ENCODE data around the gene CATSPER3. TPM values are rescaled to one million over a fixed set of nuclear protein-coding genes. Genes with fewer than 3 reads are reported as not detected.

Gene CATSPER3
- total RNA-seq, 1 experiment from 2014 or later, result 0.57 TPM

DNA sequence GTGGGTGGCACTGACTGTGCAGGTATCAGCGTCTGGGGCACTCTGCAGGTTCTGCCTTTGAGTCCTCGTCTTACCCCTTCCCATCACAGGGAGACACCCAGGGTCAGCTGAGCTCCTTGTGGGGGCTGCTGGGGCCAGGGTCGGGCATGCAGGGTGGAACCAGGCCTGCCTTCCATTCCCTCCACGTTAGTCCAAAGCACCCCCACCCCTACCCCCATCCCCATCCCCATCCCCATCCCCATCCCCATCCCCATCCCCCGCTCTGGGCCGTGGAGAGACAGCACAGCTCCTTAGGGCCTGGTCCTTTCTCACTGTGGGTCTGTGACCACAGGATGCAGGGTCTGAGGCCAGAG, 67.9 kb downstream of the CATSPER3 start:
- no peak overlapping the region for H2AFZ ChIP-seq
- no peak overlapping the region for H3K27ac ChIP-seq
- H3K4me3 ChIP-seq, result no peak overlapping the region
- no peak overlapping the region for H3K4me2 ChIP-seq
- peaks cover 30% of the 10 kb centered on the region for H3K79me2 ChIP-seq (ENCODE audit: low read depth)
- peaks cover 5% of the 10 kb centered on the region; the same call in 1 of the 2 replicates for H3F3A ChIP-seq (ENCODE audit: insufficient read depth, low read depth)
- no peaks in the 10 kb centered on the region for H3K9me2 ChIP-seq (ENCODE audit: insufficient read depth)
- H3K4me1 ChIP-seq (replicated peaks; ENCODE audit: insufficient read depth), result peaks cover 17% of the 10 kb centered on the region
- TF ChIP-seq, protein P1, sequence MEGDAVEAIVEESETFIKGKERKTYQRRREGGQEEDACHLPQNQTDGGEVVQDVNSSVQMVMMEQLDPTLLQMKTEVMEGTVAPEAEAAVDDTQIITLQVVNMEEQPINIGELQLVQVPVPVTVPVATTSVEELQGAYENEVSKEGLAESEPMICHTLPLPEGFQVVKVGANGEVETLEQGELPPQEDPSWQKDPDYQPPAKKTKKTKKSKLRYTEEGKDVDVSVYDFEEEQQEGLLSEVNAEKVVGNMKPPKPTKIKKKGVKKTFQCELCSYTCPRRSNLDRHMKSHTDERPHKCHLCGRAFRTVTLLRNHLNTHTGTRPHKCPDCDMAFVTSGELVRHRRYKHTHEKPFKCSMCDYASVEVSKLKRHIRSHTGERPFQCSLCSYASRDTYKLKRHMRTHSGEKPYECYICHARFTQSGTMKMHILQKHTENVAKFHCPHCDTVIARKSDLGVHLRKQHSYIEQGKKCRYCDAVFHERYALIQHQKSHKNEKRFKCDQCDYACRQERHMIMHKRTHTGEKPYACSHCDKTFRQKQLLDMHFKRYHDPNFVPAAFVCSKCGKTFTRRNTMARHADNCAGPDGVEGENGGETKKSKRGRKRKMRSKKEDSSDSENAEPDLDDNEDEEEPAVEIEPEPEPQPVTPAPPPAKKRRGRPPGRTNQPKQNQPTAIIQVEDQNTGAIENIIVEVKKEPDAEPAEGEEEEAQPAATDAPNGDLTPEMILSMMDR (conservative IDR thresholded peaks at IDR 0.05), result no peak
- no peak for TF ChIP-seq EZH2 (IDR thresholded peaks at IDR 0.05; ENCODE audit: low read depth)
- BruUV-seq (replicated peaks), result no TSS peak
- intact Hi-C loops (cut with micrococcal nuclease; ENCODE audit: unreplicated experiment), result loop anchor here (2.0 to 10.0 kb wide), 2 partner anchors 49 to 93 kb away; no protein-coding TSS in a partner anchor
- H3K27me3 ChIP-seq (ENCODE audit: insufficient read depth, low read depth), result no peaks in the 10 kb centered on the region
- H3K9me3 ChIP-seq (ENCODE audit: insufficient read depth, low read depth), result no peaks in the 10 kb centered on the region
- DNase-seq, result no peak
- CTCF ChIA-PET, result interaction anchor here (0.5 kb wide), 1 partner anchor 152 kb away, joined by 5 read pairs; no protein-coding TSS in a partner anchor
- POLR2A ChIA-PET (ENCODE audit: unreplicated experiment), result interaction anchor here (0.6 kb wide), 1 partner anchor 376 kb away, joined by 3 read pairs; no protein-coding TSS in a partner anchor
- H4K20me1 ChIP-seq (ENCODE audit: insufficient read depth), result no peaks in the 10 kb centered on the region
- H3K36me3 ChIP-seq (ENCODE audit: low read depth), result no peaks in the 10 kb centered on the region

DNA sequence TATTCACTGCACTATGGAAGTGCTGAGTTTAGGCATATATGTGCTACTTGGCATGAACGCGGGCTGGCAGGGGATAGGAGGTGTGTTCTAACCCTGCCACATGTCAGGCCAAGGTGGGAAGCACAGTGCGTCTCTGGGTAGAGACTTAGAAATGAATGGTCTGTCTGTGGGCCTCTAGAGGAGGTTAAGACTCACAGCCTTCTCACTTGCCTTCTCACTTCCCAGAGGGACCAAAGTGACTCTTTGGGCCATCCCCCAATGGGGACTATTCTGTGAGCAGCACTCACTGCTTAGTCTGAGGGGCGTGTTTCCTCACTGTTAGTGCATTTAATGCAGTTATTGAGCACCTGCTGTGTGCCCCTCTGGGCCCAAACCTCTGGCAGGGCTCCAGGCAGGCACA, 68.7 kb downstream of the CATSPER3 start:
- CTCF ChIA-PET, result no interaction called here
- BruUV-seq (replicated peaks), result no TSS peak

DNA sequence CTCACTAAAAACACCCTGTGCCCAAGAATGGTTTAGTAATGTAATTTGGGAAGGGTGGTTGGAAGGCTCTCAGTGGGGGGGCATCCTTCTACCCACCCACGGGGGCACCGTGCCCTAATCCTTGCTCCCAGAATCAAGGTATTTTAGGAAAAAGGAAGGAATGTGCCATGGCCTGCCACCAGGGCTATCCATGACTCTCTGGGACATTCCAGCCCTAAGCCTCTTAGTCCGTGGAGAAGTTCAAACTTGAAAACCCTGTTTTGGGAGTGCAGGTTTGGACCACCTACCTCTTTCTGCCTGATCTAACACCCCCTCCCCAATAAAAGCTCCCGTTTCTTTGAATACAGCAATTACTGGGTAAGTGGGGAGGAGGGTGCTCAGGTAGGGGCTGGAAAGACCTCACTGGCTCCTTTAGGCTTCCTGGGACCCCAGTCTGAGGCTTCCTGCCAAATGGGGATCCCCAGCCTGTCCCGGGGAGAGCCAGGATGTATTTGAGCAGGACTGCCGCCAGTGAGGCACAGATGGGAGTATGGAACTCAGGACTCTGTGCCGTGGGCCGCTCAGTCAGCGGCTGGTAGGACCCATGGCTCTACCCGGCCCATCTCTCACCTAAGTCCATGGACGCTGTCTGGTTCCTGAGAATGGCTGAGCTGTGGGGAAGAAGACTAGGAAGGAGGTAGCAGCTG, 70.0 kb downstream of the CATSPER3 start:
- peaks cover 10% of the 10 kb centered on the region for H3K79me2 ChIP-seq (ENCODE audit: low read depth)
- H2AFZ ChIP-seq, result no peak overlapping the region
- H3K4me3 ChIP-seq, result no peak overlapping the region
- no peak for TF ChIP-seq EZH2 (IDR thresholded peaks at IDR 0.05; ENCODE audit: low read depth)
- TF ChIP-seq, protein P1 (conservative IDR thresholded peaks at IDR 0.05), result no peak
- no peak overlapping the region for H3K27ac ChIP-seq
- DNase-seq, result no peak
- no peaks in the 10 kb centered on the region for H3K27me3 ChIP-seq (ENCODE audit: insufficient read depth, low read depth)
- no peaks in the 10 kb centered on the region for H3K9me2 ChIP-seq (ENCODE audit: insufficient read depth)
- no peak overlapping the region for H3K4me2 ChIP-seq
- H3K4me1 ChIP-seq (replicated peaks; ENCODE audit: insufficient read depth), result peaks cover 11% of the 10 kb centered on the region
- no TSS peak for BruUV-seq (replicated peaks)
- no peaks in the 10 kb centered on the region for H3K9me3 ChIP-seq (ENCODE audit: insufficient read depth, low read depth)
- no peaks in the 10 kb centered on the region for H3K36me3 ChIP-seq (ENCODE audit: low read depth)
- H4K20me1 ChIP-seq (ENCODE audit: insufficient read depth), result no peaks in the 10 kb centered on the region
- intact Hi-C loops (cut with micrococcal nuclease; ENCODE audit: unreplicated experiment), result loop anchor here (10.0 kb wide), 1 partner anchor 47 kb away; no protein-coding TSS in a partner anchor
- ChIA-PET CTCF (no interaction called here), POLR2A (ENCODE audit: unreplicated experiment) (no interaction called here)
- H3F3A ChIP-seq (ENCODE audit: insufficient read depth, low read depth), result peaks cover 12% of the 10 kb centered on the region; the same call in 1 of the 2 replicates

More for the DNA sequence above, 68.7 kb downstream of the CATSPER3 start:
- POLR2A ChIA-PET (ENCODE audit: unreplicated experiment), result no interaction called here
- Histone ChIP-seq H3K9me2 (ENCODE audit: insufficient read depth) (no peaks in the 10 kb centered on the region), H2AFZ (no peak overlapping the region), H3K4me1 (replicated peaks; ENCODE audit: insufficient read depth) (peaks cover 17% of the 10 kb centered on the region), H3K27me3 (ENCODE audit: insufficient read depth, low read depth) (no peaks in the 10 kb centered on the region), H4K20me1 (ENCODE audit: insufficient read depth) (no peaks in the 10 kb centered on the region), H3K27ac (no peak overlapping the region), H3F3A (ENCODE audit: insufficient read depth, low read depth) (peaks cover 7% of the 10 kb centered on the region; the same call in 1 of the 2 replicates), H3K9me3 (ENCODE audit: insufficient read depth, low read depth) (no peaks in the 10 kb centered on the region), H3K4me3 (no peak overlapping the region), H3K4me2 (no peak overlapping the region), H3K36me3 (ENCODE audit: low read depth) (no peaks in the 10 kb centered on the region), H3K79me2 (ENCODE audit: low read depth) (peaks cover 22% of the 10 kb centered on the region)
- TF ChIP-seq, protein P1 (conservative IDR thresholded peaks at IDR 0.05), result no peak
- no peak for TF ChIP-seq EZH2 (IDR thresholded peaks at IDR 0.05; ENCODE audit: low read depth)
- intact Hi-C loops (cut with micrococcal nuclease; ENCODE audit: unreplicated experiment), result loop anchor here (10.0 kb wide), 1 partner anchor 48 kb away; no protein-coding TSS in a partner anchor
- no peak for DNase-seq

Data from PC-9 (cell line).